K562 (cell line): ENCODE measurements around the gene RHOA.

ENCODE experiments used
- ATF1 ChIP-seq, 2 experiments: fragments of 450-650 bp in 1 of 2; IDR thresholded peaks; 2 replicates each; pipeline ENCODE4 v1.6.1; 2016; ENCODE audit warnings: missing compliant biosample characterization in 1 of 2, missing genetic modification characterization in 1 of 2
- CTCF ChIP-seq, 3 experiments: IDR thresholded peaks in 2 of 3; conservative IDR thresholded peaks in 1 of 3; 2 replicates each; pipeline ENCODE4 v1.5.1; 2011 to 2012; ENCODE audit warnings: low read length in 3 of 3, mild to moderate bottlenecking in 3 of 3, control low read depth in 2 of 3, improper control_type of control experiment in 1 of 3, inconsistent platforms in 1 of 3, low read depth in 1 of 3, mixed read lengths in 1 of 3, moderate library complexity in 1 of 3; ENCODE audit not compliant: insufficient read depth in 2 of 3
- HDAC1 ChIP-seq, 2 experiments: fragments of 450-650 bp; IDR thresholded peaks; 2 replicates each; pipeline ENCODE4 v1.6.1; 2016 to 2017; ENCODE audit warnings: inconsistent platforms in 1 of 2, mild to moderate bottlenecking in 1 of 2, moderate library complexity in 1 of 2
- HNRNPH1 ChIP-seq: fragments of 200-400 bp; formaldehyde crosslinking; optimal IDR thresholded peaks from 2 replicates; pipeline ENCODE3; 2017; ENCODE audit warnings: low read depth, mild to moderate bottlenecking, low read length, moderate library complexity
- NR1H2 ChIP-seq: sonication (generic); formaldehyde crosslinking; IDR thresholded peaks from 2 replicates; pipeline ENCODE4 v1.4.0; 2020; ENCODE audit warnings: mild to moderate bottlenecking, missing genetic modification reagents
- POLR2A ChIP-seq: fragments of 450-650 bp; conservative IDR thresholded peaks from 2 replicates; pipeline ENCODE4 v1.6.1; 2016
- SMARCA5 ChIP-seq: fragments of 450-650 bp; IDR thresholded peaks from 2 replicates; pipeline ENCODE4 v1.6.1; 2016
- SP1 ChIP-seq: sonication (generic); formaldehyde crosslinking; IDR thresholded peaks from 2 replicates; pipeline ENCODE4 v1.8.1; 2022; ENCODE audit warnings: mild to moderate bottlenecking, missing genetic modification reagents
- THAP7 ChIP-seq: fragments of 250-450 bp; sonication (Bioruptor Pico); IDR thresholded peaks from 2 replicates; pipeline ENCODE4 v1.5.0; 2021
- YY1 ChIP-seq, 3 experiments: IDR thresholded peaks; 2 replicates each; pipeline ENCODE4 v1.6.1; 2011; ENCODE audit warnings: low read length in 2 of 3, mild to moderate bottlenecking in 2 of 3, moderate library complexity in 2 of 3, borderline replicate concordance in 1 of 3, control low read depth in 1 of 3, low read depth in 1 of 3; ENCODE audit not compliant: insufficient read depth in 3 of 3, insufficient replicate concordance in 2 of 3, control insufficient read depth in 1 of 3, insufficient read length in 1 of 3; ENCODE audit errors: extremely low read depth in 1 of 3
- ZBTB26 ChIP-seq: fragments of 450-650 bp; formaldehyde crosslinking; IDR thresholded peaks from 2 replicates; pipeline ENCODE4 v1.4.0; 2022; ENCODE audit warnings: missing genetic modification characterization

DNA sequence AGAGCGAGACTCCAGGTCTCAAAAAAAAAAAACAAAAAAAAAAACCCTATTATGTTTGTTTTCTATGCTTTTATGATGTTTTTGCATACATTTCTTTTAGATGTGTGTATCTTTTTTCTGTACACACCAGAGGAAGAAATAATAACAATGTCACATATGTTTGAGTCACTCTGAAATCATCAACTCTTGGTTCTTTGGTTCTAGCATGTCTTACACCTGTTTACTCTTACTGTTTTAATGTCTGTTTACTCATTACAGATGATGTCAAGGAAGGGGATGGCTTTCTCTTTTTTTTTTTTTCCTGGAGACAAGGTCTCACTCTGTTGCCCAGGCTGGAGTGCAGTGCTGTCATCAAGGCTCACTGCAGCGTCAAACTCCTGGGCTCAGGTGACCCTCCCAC, 24.1 kb downstream of the RHOA start:
- no peak for TF ChIP-seq HNRNPH1
- TF ChIP-seq HDAC1 (IDR thresholded peaks at IDR 0.05) = no peak
- no peak for TF ChIP-seq THAP7 (CRISPR knock-in tag)
- TF ChIP-seq ATF1 (CRISPR knock-in tag; IDR thresholded peaks at IDR 0.05) = no peak
- no peak for TF ChIP-seq ATF1 (tag; IDR thresholded peaks at IDR 0.05)
- TF ChIP-seq CTCF (IDR thresholded peaks at IDR 0.05 in 2 of 3, conservative IDR thresholded peaks at IDR 0.05 in 1 of 3; ENCODE audit: insufficient read depth in 2 of 3, low read depth in 1 of 3, low read length in 3 of 3) = no peak
- TF ChIP-seq ZBTB26 (CRISPR knock-in tag) = no peak
- TF ChIP-seq NR1H2 (CRISPR knock-in tag) = no peak
- no peak for TF ChIP-seq YY1 (IDR thresholded peaks at IDR 0.05; ENCODE audit: borderline replicate concordance in 1 of 3, control insufficient read depth in 1 of 3, extremely low read depth in 1 of 3, insufficient read depth in 3 of 3, insufficient read length in 1 of 3, insufficient replicate concordance in 2 of 3, low read depth in 1 of 3, low read length in 2 of 3)
- no peak for TF ChIP-seq SP1
- TF ChIP-seq POLR2A = no peak
- TF ChIP-seq SMARCA5 = no peak
